Stimulated activated CD4-positive, alpha-beta T cell treated with anti-CD3 and anti-CD28 coated beads, Interleukin-2, amount 100 ng/mL, for 24 hours (primary cell): ENCODE results near the gene ARHGAP19.
"Not testable (repeated sequence)": the region's sequence is repeated elsewhere in the genome, so short reads cannot be mapped to it uniquely, and the experiment has no call there.

Experiments used
- DNase-seq, 2 donors: peaks; one replicate each; pipeline ENCODE4 v3.0.0-alpha.2; 2020

The ARHGAP19 gene

GRCh38 chr10:97279121-97279815 lies 13.2 kb downstream of the ARHGAP19 start:
- DNase-seq = no peak

GRCh38 chr10:97278491-97278989 lies 13.9 kb downstream of the ARHGAP19 start:
- DNase-seq = no peak

- DNase-seq = no peak
Observed at GRCh38 chr10:97277551-97277950, 14.9 kb downstream of the ARHGAP19 start.

GRCh38 chr10:97274828-97275227 lies 17.6 kb downstream of the ARHGAP19 start:
- DNase-seq = no peak

- DNase-seq = no peak
Observed at GRCh38 chr10:97273700-97274099, 18.7 kb downstream of the ARHGAP19 start.

- no peak for DNase-seq
Observed at GRCh38 chr10:97270523-97271154, 21.8 kb downstream of the ARHGAP19 start.

- no peak for DNase-seq
Observed at GRCh38 chr10:97267671-97268070, 24.8 kb downstream of the ARHGAP19 start.

GRCh38 chr10:97265095-97265494 lies 27.3 kb downstream of the ARHGAP19 start:
- not testable (repeated sequence) for DNase-seq

GRCh38 chr10:97263971-97264370 lies 28.5 kb downstream of the ARHGAP19 start:
- DNase-seq = no peak

GRCh38 chr10:97261656-97262055 lies 30.8 kb downstream of the ARHGAP19 start:
- DNase-seq = no peak

GRCh38 chr10:97261183-97261582 lies 31.3 kb downstream of the ARHGAP19 start:
- DNase-seq = no peak

- DNase-seq = no peak
Observed at GRCh38 chr10:97259119-97259518, 33.3 kb downstream of the ARHGAP19 start.

- no peak for DNase-seq
Observed at GRCh38 chr10:97256356-97256755, 36.1 kb downstream of the ARHGAP19 start.

- DNase-seq = no peak
Observed at GRCh38 chr10:97255512-97256293, 36.7 kb downstream of the ARHGAP19 start.

GRCh38 chr10:97254694-97255093 lies 37.7 kb downstream of the ARHGAP19 start:
- no peak for DNase-seq

GRCh38 chr10:97250952-97251351 lies 41.5 kb downstream of the ARHGAP19 start:
- no peak for DNase-seq

- no peak for DNase-seq
Observed at GRCh38 chr10:97243836-97244235, 48.6 kb downstream of the ARHGAP19 start.

GRCh38 chr10:97238855-97239254 lies 53.6 kb downstream of the ARHGAP19 start:
- DNase-seq = no peak

- no peak for DNase-seq
Observed at GRCh38 chr10:97235353-97235752, 57.1 kb downstream of the ARHGAP19 start.

GRCh38 chr10:97234400-97234799 lies 58.0 kb downstream of the ARHGAP19 start:
- DNase-seq = no peak

GRCh38 chr10:97230146-97230545 lies 62.3 kb downstream of the ARHGAP19 start:
- DNase-seq = no peak

- no peak for DNase-seq
Observed at GRCh38 chr10:97229322-97230015, 63.0 kb downstream of the ARHGAP19 start.

GRCh38 chr10:97228775-97229157 lies 63.7 kb downstream of the ARHGAP19 start:
- DNase-seq = no peak
